Stimulated activated CD4-positive, alpha-beta T cell treated with anti-CD3 and anti-CD28 coated beads, Interleukin-2, amount 100 ng/mL, for 4 hours (primary cell): ENCODE results near the gene CAPZA2.

Source experiments
- DNase-seq: peaks from one replicate; pipeline ENCODE4 v3.0.0-alpha.2; 2020; ENCODE audit warnings: low read depth

Gene CAPZA2

DNA sequence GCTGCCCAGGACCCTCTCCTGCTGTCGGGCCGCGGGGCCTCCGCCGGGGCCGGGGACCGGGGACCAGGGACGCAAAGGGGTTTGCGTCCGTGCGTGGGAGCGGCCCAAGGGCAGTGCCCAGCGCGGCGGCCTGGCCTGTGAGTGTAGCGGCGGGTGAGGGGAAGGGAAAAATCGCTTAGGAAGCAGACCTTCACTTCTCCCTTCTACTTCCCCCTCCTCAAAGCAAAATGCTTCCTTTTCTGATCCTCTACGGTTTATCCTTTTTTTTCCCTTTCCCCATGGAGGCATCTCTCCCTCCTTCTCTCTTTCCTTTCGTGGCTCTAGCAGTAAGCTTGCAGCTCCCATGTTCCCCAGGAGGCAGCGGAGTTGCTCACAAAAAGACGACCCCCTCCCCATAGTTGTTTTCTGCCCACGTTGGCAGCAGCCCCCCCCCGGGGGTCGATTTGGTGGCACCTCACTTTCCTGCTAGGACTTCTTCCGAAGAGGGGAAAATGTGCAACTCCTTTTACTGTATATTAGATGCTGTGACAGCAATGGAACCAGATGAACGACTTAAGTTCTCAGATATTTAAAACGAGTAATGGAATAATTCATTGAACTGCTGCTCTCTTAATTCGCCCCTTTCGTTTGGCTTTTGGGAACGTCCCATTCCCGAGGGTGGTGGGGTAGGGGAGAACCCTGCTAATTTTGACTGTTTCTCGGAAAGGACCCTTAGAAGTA, 724 bp downstream of the CAPZA2 start:
- DNase-seq: no peak

DNA sequence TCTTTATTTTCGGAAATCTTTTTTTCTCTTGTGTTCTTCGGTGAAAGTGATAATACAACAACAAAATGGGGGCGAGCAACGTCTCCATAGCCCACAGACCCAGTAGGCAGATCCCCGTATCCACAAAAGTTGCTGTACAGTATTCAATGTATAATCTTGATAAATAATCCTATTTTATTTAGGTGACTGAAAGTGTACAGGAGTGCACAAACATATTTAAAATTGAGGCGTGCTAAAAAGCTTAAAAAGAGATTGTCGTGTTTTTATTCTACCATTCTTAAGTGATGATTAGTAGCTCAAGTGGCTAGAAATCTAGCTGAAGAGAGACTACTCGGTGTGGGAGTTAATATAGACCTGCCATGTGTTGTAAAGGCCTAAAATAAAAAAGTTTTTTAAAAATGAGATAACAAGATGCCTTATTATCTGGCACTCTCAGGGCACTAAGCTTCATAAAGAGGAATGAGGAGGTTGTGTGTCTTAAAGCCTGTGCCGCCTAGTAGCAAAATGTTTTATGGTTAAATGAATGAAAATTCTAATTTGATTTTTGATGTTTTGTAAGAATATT, 1.6 kb downstream of the CAPZA2 start:
- DNase-seq: no peak

DNA sequence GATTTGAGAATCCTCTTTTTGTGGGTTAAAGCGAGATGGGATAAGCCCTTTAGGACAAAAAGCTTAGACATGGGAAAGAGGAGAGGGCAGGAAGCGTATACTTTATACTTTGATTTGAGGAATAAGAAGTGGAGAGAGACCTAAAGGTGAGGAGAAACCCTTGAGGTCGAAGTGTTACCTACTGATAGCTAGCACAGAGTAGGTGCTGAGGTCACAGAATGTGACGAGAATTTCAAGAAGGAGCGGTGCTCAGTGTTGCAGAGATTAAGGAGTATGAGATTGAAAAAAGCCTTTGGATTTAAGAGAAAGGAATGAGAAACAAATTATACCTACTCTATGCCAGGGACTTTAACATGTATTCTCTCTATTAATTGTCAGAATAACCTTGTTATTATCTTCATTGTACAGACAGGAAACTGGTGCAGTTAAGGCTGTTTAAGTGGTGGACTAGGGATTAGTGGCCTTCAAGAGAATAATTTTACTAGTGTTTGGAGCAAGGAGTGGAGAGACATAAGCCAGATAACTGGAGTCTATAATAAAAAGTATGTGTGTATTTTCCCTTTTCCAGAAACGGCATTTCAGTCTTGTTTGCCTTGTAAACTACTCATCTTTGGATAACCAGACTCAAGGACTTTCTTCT, 8.8 kb downstream of the CAPZA2 start:
- no peak for DNase-seq

DNA sequence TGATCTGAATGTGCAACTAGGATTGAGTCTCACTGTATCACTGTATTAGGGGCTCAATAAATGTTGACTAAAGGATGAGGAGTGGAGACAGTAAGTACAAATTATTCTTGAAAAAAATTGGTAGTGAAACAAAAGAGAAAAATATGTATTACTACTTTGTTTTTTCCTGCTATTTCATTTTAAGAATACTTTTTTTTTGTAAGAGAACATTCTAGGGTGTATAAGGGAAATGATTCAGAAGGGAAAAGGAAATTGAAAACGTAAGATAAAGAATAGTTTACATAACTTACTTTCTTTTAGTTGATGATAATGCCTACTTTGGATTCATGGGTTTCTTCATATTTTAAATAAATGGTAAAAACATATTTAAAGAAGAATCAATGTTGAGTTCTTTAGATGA, 9.6 kb downstream of the CAPZA2 start:
- DNase-seq: no peak

DNA sequence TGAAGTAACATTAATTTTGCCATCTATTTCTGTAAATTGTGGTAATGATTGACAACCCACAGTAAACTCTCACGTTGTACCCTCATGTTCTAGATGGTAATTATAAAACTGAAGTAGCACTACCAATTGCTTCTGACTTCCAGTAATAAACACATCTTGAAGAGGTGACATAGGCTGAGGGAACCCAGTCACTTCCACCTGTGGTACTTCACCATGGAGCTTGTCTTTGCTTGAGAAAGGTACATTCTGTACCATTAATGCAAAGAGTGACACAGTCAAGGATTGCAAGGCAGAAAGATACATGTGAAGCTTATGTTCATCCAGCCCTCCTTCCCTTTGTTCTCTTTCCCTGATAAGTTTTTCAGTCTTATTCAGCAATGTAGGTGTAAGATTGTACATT, 11.2 kb downstream of the CAPZA2 start:
- no peak for DNase-seq

DNA sequence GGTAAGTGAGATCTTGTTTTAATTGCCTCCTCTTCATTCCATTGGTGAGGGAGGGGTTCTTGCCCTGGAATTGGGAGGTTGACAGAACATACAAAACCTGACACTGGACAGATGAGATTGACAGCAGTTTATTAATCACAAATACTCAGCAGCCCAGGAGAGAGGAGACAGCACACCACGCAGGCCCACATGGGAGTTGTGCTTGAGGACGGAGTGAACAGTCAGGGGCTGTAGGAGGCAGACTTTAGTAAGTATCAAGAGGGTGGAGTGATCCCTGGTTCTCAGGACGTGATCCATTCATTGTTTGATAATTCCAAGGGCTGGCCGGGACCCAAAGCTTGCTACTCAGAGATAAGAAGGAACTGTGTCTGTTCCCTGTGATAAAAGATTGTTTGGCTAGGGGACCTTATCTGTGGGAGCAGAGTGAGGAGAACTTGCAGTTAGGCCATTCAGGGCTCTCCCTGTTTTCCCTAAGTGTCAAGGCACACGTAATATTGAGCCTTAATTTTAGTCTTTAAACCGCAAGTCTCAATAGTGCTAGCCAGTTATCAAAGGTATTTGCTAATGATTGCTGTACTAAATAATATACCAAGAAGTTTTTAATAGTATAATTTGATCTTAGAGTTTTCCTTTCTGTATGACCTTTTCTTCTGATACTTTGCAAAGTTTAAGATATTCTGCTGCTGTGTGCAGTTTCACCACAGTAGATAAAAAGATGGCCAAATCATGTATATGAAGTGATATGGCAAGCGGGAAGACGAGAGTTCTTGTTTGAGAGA, 14.5 kb downstream of the CAPZA2 start:
- no peak for DNase-seq

DNA sequence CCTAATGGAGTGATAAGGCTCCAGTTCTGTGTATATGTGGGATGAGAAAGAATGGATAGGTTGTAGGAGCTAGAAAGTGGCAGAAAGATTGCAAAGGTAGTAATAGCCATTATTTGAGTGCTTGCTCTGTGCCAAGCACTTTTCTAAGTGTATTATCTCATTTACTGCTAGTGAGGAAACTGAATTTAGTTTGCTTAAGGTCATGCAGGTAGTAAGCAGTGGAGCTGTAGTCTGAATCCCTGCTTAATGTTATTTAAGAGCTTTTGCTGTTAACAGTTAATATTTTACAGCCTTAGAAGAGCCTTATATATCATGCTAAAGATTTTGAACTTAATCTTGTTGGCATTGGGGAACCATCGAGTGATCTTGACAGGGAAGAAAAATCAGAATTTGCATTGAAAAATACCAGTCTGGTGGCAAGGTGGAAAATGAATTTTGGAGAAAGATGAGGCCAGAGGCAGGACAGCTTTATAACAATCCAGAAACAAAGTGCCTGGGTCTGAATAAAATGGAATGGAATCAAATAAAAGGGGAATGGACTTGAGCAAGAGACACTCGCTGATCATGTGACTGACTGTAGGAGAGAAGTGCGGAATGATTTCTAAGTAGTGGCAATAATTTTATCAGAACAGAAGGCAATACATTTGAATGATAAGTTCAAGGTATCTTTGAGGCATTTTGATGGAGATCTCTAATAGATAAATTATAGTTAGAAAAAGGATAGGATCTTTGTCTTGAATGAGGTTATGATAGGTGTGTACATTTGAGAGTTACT, 15.2 kb downstream of the CAPZA2 start:
- no peak for DNase-seq

DNA sequence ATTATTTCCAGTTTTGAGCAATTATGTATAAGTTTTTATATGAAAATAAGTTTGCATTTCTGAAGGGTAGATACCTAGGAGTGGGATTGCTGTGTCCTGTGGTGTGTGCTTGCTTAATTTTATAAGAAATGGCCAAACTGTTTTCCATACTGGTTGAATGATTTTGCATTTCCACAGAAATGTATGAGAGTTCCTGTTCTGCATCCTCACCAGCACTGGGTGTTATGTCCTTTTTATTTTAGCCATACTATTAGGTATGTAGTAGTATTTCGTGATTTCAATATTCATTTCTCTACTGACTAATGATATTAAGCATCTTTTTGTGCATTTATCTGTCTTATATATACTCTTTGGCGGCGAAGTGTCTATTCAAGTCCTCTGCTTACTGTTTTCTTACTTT, 22.3 kb downstream of the CAPZA2 start:
- DNase-seq: no peak

DNA sequence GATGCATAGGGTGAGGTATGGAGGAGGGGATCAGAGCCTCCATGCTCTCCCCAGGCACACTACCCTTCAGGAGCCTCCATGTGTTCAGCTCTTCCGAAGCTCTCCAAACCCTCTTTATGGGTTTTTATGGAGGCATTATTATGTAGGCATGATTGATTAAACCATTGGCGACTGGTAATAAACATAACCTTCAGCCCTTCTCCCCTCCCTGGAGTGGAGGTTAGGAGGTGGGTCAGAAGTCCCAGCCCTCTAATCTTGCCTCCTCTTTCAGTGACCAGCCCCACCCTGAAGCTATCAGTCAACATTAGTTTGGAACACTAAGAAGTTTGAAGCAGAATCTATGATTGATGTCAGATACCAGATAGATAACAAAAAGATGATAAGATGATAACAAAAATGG, 23.3 kb downstream of the CAPZA2 start:
- no peak for DNase-seq

DNA sequence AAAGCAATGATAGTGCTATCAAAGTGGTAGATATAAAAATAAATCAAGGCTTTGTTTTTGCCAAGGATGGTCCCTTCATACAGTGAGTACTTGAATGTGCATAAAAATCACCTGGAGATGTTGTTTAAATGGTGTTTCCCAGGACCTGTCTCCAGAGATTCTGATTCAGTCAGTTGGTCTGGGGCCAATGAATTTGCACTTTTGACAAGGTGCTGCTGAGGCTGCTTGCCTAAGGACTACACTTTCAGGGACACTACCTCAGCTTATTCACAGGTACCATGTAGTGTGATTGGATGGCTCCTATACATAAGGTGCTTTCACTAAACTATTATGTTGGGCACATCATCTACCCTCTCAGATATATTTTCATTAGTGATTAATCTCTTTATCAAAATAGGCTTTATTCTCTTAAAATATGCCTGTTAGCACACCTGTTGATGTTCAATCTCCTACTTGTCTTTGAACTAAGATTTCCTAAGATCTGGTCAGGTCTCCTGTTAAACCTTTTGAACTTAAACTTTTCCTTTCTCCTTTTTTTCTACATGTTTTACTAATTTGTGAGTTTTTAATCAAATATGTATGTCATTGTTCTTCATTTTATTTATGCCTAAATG, 24.3 kb downstream of the CAPZA2 start:
- no peak for DNase-seq

DNA sequence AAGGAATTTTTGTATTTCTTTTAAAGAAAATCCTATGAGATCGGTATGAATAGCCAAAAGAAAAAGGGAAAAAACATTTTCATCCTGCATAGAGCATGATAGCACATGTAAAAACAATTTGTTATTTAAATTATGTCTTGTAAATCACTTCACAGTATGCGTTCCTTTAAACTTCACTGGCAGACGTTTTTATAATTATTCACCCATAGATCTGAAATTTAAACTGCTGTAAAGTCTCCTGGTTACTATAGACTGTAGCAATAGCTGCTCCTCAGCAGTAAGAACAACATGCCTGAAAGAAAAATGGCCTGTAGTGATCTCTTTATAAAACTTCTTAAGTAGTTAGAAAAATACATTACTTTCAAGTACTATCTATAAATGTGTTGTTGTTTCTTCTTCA, 26.5 kb downstream of the CAPZA2 start:
- DNase-seq: no peak

DNA sequence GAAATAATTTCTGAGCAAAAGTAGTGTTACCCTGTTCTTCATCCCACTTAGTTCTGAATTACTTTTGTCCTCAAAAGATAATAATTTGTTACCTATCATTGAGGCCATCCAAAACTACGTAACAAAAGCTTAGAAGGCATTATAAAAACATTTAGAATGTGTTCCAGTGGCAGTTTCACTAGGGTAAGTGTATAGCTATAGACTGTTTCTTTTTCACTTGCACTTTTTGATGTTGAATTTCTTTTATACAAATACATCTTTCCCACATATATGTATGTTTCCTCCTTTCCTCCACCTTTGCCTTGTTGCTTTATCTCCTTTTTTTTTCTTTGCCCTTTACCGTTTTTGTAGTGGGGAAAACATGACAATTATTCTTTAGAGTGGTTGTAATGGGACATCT, 33.5 kb downstream of the CAPZA2 start:
- DNase-seq: no peak

DNA sequence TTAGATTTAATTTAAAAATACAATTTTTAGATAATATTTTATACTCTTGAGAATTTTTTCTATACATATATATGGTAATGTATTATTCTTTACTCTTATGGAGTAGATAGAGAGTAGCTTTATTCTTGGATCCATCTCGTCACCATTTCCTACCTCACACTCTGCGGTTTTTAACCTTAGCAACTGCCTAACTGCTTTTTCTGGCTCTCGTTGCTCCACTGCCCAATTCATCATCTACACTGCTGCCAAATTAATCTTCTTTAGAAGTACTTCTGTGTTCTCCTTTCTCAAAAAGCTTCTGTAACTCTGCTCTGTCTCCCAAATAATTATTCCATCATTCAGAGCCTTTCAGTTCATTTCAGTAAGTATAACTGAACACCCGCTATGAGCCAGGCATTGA, 35.3 kb downstream of the CAPZA2 start:
- DNase-seq: no peak

DNA sequence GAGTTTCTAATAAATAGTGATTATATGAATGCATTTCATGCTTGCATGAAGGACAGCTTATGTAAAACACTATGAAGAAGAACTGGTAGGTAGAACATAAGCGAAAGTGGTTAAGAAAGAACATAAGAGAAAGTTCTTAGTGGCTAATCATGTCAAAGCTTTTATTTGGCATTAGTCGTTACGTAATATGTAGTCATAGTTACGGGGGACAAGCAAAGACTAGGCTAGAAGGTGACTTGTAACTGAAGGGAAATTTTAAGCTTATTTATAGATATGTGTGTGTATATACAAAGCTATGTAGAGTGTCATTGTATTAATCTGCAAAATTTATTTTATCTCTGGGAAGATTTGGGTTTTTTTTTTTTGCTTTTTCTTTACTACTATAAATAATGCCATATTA, 36.9 kb downstream of the CAPZA2 start:
- no peak for DNase-seq

DNA sequence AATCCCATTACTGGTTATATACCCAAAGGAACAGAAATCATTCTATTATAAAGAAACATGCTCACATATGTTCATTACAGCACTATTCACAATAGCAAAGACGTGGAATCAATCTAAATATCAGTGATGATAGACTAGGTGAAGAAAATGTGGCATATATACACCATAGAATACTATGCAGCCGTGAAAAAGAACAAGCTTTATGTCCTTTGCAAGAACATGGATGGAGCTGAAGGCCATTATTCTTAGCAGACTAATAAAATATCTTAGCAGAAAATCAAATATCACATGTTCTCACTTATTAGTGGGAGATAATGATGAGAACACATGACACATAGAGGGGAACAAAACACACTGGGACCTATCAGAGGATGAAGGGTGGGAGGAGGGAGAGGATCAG, 38.8 kb downstream of the CAPZA2 start:
- DNase-seq: no peak

DNA sequence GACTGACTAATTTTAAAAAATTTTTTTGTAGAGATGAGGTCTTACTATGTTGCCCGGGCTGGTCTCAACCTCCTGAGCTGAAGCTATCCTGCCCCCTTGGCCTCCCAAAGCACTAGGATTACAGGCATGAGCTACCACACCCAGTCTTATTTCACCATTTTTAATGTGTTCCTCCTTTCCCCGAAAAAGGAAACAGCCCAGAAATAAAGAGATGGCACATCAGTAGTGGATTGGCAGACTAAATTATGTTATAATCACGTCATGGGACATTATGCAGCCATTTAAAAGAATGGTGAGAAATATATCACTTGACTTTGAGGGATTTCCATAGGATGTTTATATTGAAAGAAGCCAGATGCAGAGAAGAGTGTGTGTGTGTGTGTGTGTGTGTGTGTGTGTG, 40.5 kb downstream of the CAPZA2 start:
- no peak for DNase-seq

DNA sequence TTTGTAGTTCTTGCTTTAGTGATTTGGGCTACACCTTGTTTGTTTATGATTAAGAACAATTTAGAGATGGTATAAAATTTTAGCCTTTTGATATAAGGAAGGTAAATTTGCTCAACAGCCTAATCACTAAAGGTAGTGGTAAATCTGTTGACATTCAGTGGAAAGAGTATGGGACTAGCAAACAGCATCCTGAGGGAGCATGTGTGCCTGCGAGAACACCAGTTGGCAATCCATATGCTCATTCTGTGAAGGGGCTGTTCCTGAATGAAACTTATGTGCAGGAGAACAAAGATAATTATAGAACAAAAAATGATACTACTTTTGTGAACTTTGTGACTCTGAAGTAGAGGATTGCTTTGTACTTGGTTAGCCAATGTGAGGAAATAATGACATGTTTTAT, 44.0 kb downstream of the CAPZA2 start:
- DNase-seq: no peak

DNA sequence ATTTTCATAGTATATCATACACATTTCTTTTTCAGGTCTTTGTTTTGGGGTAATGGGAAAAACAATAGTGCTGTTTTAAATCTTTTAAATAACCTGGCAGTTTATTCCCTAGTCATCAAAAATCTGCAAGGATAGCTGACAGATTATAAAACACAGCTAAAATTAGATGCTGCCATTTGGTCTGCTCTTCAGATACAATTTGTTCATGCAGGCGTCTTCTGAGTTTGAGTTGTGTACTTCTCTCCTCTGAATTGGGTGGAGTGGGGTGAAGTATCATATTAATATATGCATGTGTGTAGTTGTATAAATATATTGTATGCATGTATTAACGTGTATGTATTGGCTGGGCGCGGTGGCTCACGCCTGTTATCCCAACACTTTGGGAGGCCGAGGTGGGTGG, 48.0 kb downstream of the CAPZA2 start:
- no peak for DNase-seq

DNA sequence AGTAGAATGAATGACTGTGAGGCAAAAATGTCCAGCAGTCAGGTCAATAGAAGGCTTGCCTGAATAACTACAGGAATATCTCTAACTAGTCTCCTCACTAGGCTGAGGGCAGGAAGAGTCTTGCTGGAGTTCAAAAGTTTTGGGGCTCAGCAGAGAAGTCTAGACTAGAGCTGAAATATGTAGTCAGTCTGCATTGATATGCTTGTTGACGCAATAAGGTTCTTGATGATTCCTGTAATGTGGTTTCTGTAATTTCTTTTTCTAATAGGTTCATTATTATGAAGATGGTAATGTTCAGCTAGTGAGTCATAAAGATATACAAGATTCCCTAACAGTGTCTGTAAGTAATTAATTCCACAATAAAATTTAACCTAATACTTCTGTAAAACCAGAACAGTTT, 49.4 kb downstream of the CAPZA2 start:
- DNase-seq: no peak

DNA sequence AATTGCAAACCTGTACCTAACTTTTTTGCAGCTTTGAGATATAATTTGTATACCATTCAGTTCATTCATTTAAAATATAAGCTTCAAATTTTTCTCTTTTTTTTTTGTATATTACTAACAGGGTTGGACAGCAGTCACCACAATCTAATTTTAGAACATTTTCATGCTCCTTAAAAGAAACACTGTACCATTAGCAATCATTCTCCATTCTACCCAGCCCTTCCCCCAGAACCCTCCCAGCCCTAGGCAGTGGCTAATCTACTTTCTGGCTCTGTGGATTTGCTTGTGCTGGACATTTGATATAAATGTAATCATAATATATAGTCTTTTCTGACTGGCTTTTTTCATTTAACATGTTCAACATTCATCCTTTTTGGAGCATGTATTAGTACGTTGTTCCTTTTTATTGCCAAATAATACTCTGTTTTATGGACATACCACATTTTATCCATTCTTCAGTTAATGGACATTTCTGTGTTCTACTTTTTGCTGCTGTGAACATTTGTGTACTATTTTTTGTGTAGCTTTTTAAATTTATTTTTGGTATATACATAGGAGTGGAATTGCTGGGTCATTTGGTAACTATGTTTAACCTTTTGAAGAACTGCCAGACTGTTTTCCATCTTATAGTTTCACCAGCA, 50.0 kb downstream of the CAPZA2 start:
- DNase-seq: no peak

DNA sequence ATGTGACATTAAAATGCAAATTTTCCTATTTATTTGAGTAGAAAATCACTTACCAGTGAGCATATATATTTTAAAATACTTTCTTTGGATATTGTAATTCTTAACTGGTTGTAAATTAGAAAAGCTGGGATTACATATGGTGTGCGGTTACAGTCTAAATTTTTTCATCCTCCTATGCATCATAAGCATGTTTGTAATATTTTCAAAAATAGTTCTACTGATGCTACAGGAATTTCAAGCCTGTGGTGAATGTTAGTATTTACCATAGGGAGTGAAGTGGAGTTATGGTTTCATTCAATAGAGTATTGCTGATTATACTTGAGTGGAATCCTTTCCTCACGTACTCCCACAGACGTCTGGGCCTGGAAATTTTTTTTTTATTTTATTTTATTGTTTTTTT, 56.3 kb downstream of the CAPZA2 start:
- DNase-seq: no peak
